Prostate gland (tissue), 2 donors: ENCODE data around the gene FASTK. TPM values are rescaled to one million over a fixed set of nuclear protein-coding genes. Genes with fewer than 3 reads are reported as not detected.

Experiments
- DNase-seq: peaks from one replicate; pipeline ENCODE4 v3.0.0-alpha.2; 2019; ENCODE audit warnings: low spot score
- H3K27ac ChIP-seq, 2 donors: fragments of 200-600 bp; sonication (generic); 2 replicates each; pipeline ENCODE4 v1.5.1; 2017 to 2019
- H3K27me3 ChIP-seq: fragments of 200-600 bp; sonication (generic); replicated peaks from 2 replicates; pipeline ENCODE4 v1.5.1; 2019; ENCODE audit not compliant: insufficient read depth
- H3K36me3 ChIP-seq, 2 donors: fragments of 200-600 bp; sonication (generic); 1 replicate in 1 of 2; 2 replicates in 1 of 2; pipeline versions ENCODE4 v1.5.1 to v1.8.1; 2017 to 2019
- H3K4me1 ChIP-seq: fragments of 200-600 bp; sonication (generic); replicated peaks from 2 replicates; pipeline ENCODE4 v1.5.1; 2019
- H3K4me3 ChIP-seq, 2 donors: fragments of 200-600 bp; sonication (generic); 2 replicates each; pipeline ENCODE4 v1.5.1; 2017 to 2019
- H3K9me3 ChIP-seq: fragments of 200-600 bp; sonication (generic); 2 replicates; pipeline ENCODE4 v1.5.1; 2017
- CTCF ChIP-seq, 4 experiments: fragments of 200-600 bp in 2 of 4; fragments of 450-650 bp in 2 of 4; sonication (generic) in 2 of 4; IDR thresholded peaks; 1 replicate in 3 of 4; 2 replicates in 1 of 4; pipeline ENCODE4 v1.5.1; 2016 to 2019; ENCODE audit warnings: antibody characterized with exemption in 4 of 4, mild to moderate bottlenecking in 2 of 4, moderate library complexity in 2 of 4
- POLR2A ChIP-seq: fragments of 450-650 bp; IDR thresholded peaks from one replicate; pipeline ENCODE4 v1.6.1; 2016; ENCODE audit warnings: antibody characterized with exemption, mild to moderate bottlenecking
- POLR2AphosphoS5 ChIP-seq: sonication (generic); formaldehyde crosslinking; IDR thresholded peaks from one replicate; pipeline ENCODE4 v1.6.1; 2017; ENCODE audit warnings: antibody characterized with exemption
- WGBS: methylation state at CpG from one replicate; pipeline ENCODE4 v1.1.5; 2018; 5-methylcytosine and 5-hydroxymethylcytosine counted together
- intact Hi-C: fragments of 100-400 bp; cut with DNase I; formaldehyde crosslinking; loops from one replicate; pipeline ENCODE4 v1.14.2; 2022
- total RNA-seq, 2 donors: library from RNA; depleted of rRNA; stranded (reverse); fragments of >200 nt; gene quantifications; one replicate each; pipeline ENCODE4 v1.1.0, GENCODE V29; 2016

FASTK gene
- total RNA-seq, 2 donors from 2014 or later = 107 to 122 TPM

- WGBS = 34% methylated on average over 3 of the region's 3 CpGs
- DNase-seq = no peak
- no peaks in the 10 kb centered on the region for H3K9me3 ChIP-seq
- TF ChIP-seq CTCF (IDR thresholded peaks at IDR 0.05) (no peak), POLR2AphosphoS5 (no peak), POLR2A (no peak)
- peak overlapping the region in 1 of 2 donors; percentile 90 for H3K27ac ChIP-seq
- H3K4me1 ChIP-seq = peaks cover 39% of the 10 kb centered on the region
- H3K27me3 ChIP-seq = no peaks in the 10 kb centered on the region
- intact Hi-C loops = loop anchor here (2.0 to 10.0 kb wide), 2 partner anchors 25 to 119 kb away; partner anchors contain the start of gene SLC4A2
- no peaks in the 10 kb centered on the region for H3K36me3 ChIP-seq
- H3K4me3 ChIP-seq = peak overlapping the region; percentile 77 to 91
Observed at GRCh38 chr7:151083824-151084160, 3.2 kb upstream of the FASTK start.

- H3K4me3 ChIP-seq = peak within 1 kb of the TSS; percentile 77 to 91
- peak within 1 kb of the TSS; percentile 88 to 90 for H3K27ac ChIP-seq
- peaks cover 35% of the 10 kb centered on the region for H3K4me1 ChIP-seq
- TF ChIP-seq CTCF (IDR thresholded peaks at IDR 0.05) = no peak
- TF ChIP-seq POLR2AphosphoS5 = peak; percentile 58
- peak; percentile 68 for TF ChIP-seq POLR2A
- H3K36me3 ChIP-seq = no peaks in the 10 kb centered on the region
- H3K27me3 ChIP-seq = no peaks in the 10 kb centered on the region
- intact Hi-C loops = loop anchor here (2.0 to 10.0 kb wide), 2 partner anchors 24 to 118 kb away; partner anchors contain the start of gene SLC4A2
- peak; percentile 69 for DNase-seq
- H3K9me3 ChIP-seq = no peaks in the 10 kb centered on the region
- 1% methylated on average over 29 of the region's 69 CpGs for WGBS
Observed at GRCh38 chr7:151083071-151083823, 2.6 kb upstream of the FASTK start, which contains the start of gene TMUB1. TMUB1 (minus strand) TSS chr7:151083493; CDS start chr7:151082563, 930 bp downstream.

GRCh38 chr7:151082141-151083070, 1.8 kb upstream of the FASTK start:
- TF ChIP-seq POLR2A = no peak
- TF ChIP-seq CTCF (IDR thresholded peaks at IDR 0.05) = no peak
- TF ChIP-seq POLR2AphosphoS5 = no peak
- Histone ChIP-seq H3K36me3 (no peaks in the 10 kb centered on the region), H3K27me3 (no peaks in the 10 kb centered on the region), H3K4me3 (peak overlapping the region; percentile 77 to 91), H3K9me3 (no peaks in the 10 kb centered on the region), H3K27ac (peak overlapping the region; percentile 88 to 90), H3K4me1 (peaks cover 27% of the 10 kb centered on the region)
- intact Hi-C loops = loop anchor here (2.0 to 10.0 kb wide), 2 partner anchors 24 to 118 kb away; partner anchors contain the start of gene SLC4A2
- 51% methylated on average over 39 of the region's 42 CpGs for WGBS
- no peak for DNase-seq

- DNase-seq = no peak
- TF ChIP-seq CTCF (IDR thresholded peaks at IDR 0.05) (no peak), POLR2A (peak; percentile 6)
- no peaks in the 10 kb centered on the region for H3K9me3 ChIP-seq
- peaks cover 27% of the 10 kb centered on the region for H3K4me1 ChIP-seq
- no peaks in the 10 kb centered on the region for H3K36me3 ChIP-seq
- H3K27ac ChIP-seq = peak overlapping the region; percentile 88 to 90
- 29% methylated on average over 52 of the region's 64 CpGs for WGBS
- H3K27me3 ChIP-seq = no peaks in the 10 kb centered on the region
- intact Hi-C loops = loop anchor here (2.0 to 10.0 kb wide), 2 partner anchors 23 to 117 kb away; partner anchors contain the start of gene SLC4A2
- H3K4me3 ChIP-seq = peak overlapping the region; percentile 83 to 87
Observed at GRCh38 chr7:151081170-151082101, 827 bp upstream of the FASTK start.
